GM21786 (cell line): ENCODE data around the gene MAIP1.

Experiments
- ATAC-seq: cut with Tn5 transposase; IDR thresholded peaks from one replicate; pipeline ENCODE4 v1.9.1; 2021; ENCODE audit not compliant: unreplicated experiment

MAIP1 gene

DNA sequence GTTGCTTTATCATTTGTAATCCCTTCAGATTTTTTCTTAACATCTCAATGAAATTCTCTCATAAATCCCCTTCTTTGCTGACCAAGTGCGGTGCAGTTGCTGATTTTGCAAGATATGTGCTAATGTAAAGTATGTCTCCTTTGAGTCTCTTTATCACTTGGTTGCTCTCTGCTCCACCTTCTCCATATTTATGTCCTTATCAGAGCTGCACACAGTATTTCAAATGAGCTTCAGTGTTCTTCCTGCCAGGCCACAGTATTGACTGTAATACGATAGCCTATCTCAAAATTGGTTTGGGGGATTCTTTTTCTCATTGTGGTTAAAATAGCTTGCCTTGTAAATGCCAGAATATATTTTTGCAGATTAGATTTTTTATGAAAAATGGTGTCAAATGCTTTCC lies 32.2 kb downstream of the MAIP1 start:
- no peak for ATAC-seq

DNA sequence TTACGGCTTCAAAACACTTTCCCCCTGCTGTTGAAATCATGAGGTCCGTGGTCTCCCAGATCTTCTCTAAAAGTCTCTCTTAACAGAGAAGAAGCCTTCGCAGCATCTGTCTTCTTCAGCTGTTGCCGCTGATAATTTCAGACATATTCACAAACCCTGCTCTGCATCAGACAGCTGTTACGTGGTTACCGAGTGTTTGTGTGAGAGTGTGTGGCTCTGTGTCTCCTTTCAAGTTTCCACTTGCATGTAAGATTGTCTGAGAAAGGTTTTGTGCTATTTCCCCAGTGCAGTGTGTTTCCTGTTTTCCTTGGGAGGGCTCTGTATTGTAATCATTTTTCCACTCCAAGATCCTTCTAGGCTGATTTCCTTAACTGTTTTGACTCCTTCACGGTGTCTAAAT lies 32.8 kb downstream of the MAIP1 start:
- no peak for ATAC-seq

DNA sequence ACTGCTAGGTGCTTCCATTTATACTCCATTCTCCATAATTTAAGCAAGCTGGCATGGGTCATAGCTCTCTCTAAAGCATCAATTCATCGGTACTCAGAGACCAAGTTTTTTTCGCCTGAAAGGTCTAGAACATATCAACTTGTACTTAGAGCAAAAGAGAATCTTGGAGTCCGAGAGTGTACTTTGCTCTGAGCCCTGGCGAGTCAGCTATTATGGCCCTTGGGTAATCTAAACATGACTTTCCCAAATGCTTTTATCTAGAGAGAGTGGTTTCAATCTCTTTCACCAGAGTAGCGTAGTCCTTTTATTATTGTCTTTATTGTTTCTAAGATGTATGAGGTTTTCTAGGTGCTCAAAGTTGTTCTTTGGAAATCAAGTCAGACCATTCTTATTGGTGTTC lies 34.4 kb downstream of the MAIP1 start:
- ATAC-seq: no peak

DNA sequence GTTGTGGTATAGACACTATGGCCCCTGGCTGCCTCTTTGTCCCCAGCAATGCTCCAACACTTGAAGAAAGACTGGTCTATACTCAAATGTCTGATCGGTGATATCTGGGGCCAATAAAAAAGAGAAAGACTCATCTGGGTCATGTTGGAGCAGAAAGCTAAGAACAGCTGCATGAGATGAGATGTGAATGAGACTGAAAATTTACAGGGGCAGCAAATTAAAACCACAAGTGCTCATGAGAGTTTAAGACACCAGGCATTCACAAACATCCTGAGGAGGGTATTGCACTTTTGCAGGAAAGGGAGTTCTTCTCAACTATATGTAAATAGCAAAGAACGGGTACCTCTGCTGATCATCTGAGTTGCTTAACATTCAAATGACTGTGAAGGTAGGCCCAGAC lies 36.3 kb downstream of the MAIP1 start:
- ATAC-seq: no peak

DNA sequence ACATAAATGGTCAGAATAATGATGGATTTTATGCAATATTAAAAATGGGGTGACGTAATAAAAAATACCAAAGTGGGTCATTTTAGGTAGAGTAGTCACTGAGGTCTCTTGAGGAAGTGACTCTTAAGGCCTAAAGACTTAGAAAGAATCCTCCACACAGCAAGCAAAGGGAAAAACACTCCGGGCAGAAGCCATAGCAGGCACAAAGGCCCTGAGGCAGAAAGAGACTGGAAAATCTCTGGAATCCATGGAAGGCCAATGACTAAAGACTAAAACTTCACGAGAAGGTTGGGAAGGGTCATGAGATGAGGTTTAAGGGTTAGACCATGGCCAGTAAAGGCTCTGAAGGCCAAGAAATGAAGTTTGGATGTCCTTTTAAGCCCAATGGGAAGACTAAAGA lies 36.9 kb downstream of the MAIP1 start:
- no peak for ATAC-seq

GRCh38 chr2:199994371-199994770 lies 39.0 kb downstream of the MAIP1 start:
- no peak for ATAC-seq

- ATAC-seq: no peak
These were observed 39.5 kb downstream of the MAIP1 start for GRCh38 chr2:199994896-199995295.

- ATAC-seq: no peak
These were observed 41.9 kb downstream of the MAIP1 start for GRCh38 chr2:199997296-199997695.

- ATAC-seq: no peak
These were observed 43.8 kb downstream of the MAIP1 start for GRCh38 chr2:199999166-199999565.

DNA sequence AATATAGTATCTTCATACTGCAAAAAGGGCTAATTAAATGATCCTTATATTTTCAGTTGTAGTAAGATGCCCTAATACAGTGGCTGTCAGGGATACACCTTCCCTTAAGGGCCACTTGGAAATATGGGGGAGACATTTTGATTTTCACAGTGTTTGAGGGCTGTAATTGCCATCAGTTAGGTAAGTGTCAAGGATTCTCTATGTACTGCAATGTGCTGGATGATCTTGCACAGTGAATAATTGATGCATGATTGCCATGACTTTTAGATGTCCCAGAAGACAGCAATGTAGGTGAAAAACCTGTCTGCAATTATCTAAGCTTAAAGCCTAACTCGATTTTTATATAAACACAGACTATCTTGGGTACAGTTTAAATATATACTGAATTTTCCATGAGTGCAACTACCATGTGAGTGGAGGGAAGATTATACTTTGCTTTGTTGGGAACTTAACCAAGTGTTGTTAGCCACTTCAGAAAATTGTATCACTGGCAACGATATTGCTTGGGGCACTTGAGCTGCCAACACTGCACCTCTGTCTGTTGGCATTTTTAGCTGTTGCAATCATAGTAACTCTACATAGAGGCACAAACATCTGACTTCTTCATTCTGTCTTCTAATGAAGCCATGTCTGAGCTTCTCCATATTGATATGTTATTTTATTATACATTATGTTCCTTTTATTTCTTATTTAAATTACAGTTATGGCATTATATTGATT lies 45.2 kb downstream of the MAIP1 start:
- ATAC-seq: no peak

- ATAC-seq: no peak
These were observed 48.1 kb downstream of the MAIP1 start for GRCh38 chr2:200003444-200003843.

DNA sequence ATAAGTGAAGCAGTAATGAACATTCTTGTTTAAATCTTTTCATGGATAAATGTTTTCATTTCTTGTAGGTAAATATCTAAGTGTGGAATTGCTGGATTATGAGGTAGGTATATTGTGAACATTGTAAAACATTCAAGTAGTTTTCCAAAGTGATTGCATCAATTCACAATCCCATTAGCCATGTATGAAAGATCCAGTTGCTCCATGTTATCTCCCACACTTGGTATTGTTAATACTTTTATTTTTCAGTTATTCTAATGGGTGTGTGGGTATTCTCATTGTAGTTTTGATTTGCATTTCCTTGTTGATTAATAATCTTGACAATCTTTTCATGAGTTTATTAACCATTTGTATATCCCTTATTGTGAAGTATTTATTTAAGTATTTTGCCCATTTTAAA lies 50.3 kb downstream of the MAIP1 start:
- ATAC-seq: no peak

DNA sequence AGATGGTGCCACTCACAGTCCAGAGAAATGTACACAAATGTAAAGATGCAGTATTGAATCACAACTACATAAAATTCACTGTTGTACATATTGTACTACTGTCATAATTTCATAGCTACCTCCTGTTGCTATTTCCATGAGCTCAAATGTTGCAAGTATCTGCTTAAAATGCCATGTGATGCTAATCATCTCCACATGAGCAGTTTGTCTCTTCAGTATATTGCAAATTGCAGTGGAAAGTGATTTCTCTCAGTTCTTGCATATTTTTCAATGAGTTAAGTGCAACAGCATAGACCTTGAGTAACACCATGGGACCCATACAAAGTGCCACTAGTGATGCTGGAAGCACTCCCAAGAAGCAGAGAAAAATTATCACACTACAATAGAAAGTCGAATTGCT lies 51.9 kb downstream of the MAIP1 start:
- no peak for ATAC-seq

DNA sequence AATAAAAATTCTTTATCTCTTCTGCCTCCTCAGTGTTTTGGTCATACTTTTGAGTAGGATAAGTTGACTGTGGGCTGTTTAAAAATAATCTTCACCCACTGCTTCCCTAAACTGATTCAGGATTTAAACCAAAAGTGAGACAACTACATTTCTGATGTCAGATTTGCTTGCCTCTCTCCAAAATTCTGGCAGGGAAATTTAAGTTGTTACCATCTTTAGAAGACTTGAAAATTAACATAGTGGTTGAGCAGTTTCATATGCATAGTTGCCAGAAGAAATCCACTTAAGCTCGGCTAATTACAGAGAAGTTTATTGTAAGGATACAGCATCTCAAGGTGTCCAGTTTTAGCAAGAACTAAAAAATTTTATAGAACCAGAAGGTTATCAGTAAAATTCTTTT lies 57.0 kb downstream of the MAIP1 start:
- ATAC-seq: no peak
